Loucy (cell line): Measurements from ENCODE around the gene CHST11.

Experiments
- H2AFZ ChIP-seq: fragments of 200-600 bp; sonication (generic); 2 replicates; pipeline ENCODE4 v1.6.0; 2016; ENCODE audit warnings: antibody characterized with exemption, mild to moderate bottlenecking, low read length, moderate library complexity
- H3F3A ChIP-seq: fragments of 200-600 bp; 2 replicates; pipeline ENCODE4 v1.6.0; 2016; ENCODE audit warnings: antibody characterized with exemption, low read depth, mild to moderate bottlenecking
- H3K27me3 ChIP-seq: fragments of 200-600 bp; sonication (generic); 2 replicates; pipeline ENCODE4 v1.6.1; 2014; ENCODE audit warnings: low read length, mild to moderate bottlenecking; ENCODE audit not compliant: insufficient read depth, poor library complexity, severe bottlenecking
- H3K36me3 ChIP-seq: fragments of 200-600 bp; sonication (generic); 2 replicates; pipeline ENCODE4 v1.6.1; 2016; ENCODE audit warnings: low read length; ENCODE audit not compliant: insufficient read depth
- H3K4me1 ChIP-seq: fragments of 200-600 bp; sonication (generic); 2 replicates; pipeline ENCODE4 v1.5.1; 2014; ENCODE audit warnings: low read length, mild to moderate bottlenecking; ENCODE audit not compliant: insufficient read depth, poor library complexity, severe bottlenecking
- H3K4me2 ChIP-seq: fragments of 200-600 bp; sonication (generic); 2 replicates; pipeline ENCODE4 v1.6.0; 2014; ENCODE audit warnings: antibody characterized with exemption, low read length, low read depth, mild to moderate bottlenecking; ENCODE audit not compliant: poor library complexity, severe bottlenecking
- H3K4me3 ChIP-seq: fragments of 200-600 bp; sonication (generic); 2 replicates; pipeline ENCODE4 v1.5.1; 2014; ENCODE audit warnings: low read length, mild to moderate bottlenecking, mixed read lengths; ENCODE audit not compliant: poor library complexity, severe bottlenecking
- H3K79me2 ChIP-seq: fragments of 200-600 bp; sonication (generic); 2 replicates; pipeline ENCODE4 v1.6.1; 2014; ENCODE audit warnings: low read length; ENCODE audit not compliant: insufficient read depth
- H3K9ac ChIP-seq: fragments of 200-600 bp; sonication (generic); 2 replicates; pipeline ENCODE4 v1.6.0; 2014; ENCODE audit warnings: mild to moderate bottlenecking, low read depth, low read length, moderate library complexity; ENCODE audit not compliant: poor library complexity, severe bottlenecking
- H3K9me2 ChIP-seq: fragments of 200-600 bp; sonication (generic); replicated peaks from 2 replicates; pipeline ENCODE4 v1.6.1; 2016; ENCODE audit warnings: low read depth, low read length, mixed read lengths
- H3K9me3 ChIP-seq: fragments of 200-600 bp; sonication (generic); 2 replicates; pipeline ENCODE4 v1.6.1; 2014; ENCODE audit warnings: mild to moderate bottlenecking, antibody characterized with exemption, low read length, low read depth; ENCODE audit not compliant: insufficient read depth
- H4K20me1 ChIP-seq: fragments of 200-600 bp; sonication (generic); 2 replicates; pipeline ENCODE4 v1.6.0; 2014; ENCODE audit warnings: antibody characterized with exemption, low read length, mild to moderate bottlenecking; ENCODE audit not compliant: insufficient read depth, poor library complexity, severe bottlenecking
- CTCF ChIP-seq: fragments of 200-600 bp; sonication (generic); conservative IDR thresholded peaks from 2 replicates; pipeline ENCODE4 v1.5.1; 2014; ENCODE audit warnings: mild to moderate bottlenecking, antibody characterized with exemption, low read length
- EZH2phosphoT487 ChIP-seq: fragments of 200-600 bp; IDR thresholded peaks from 2 replicates; pipeline ENCODE4 v1.6.1; 2018; ENCODE audit warnings: antibody characterized with exemption, mild to moderate bottlenecking, moderate library complexity, borderline replicate concordance

Gene CHST11

GRCh38 chr12:104504146-104504545, 47.4 kb downstream of the CHST11 start:
- no peak overlapping the region for H3K4me3 ChIP-seq
- peaks cover 75% of the 10 kb centered on the region; the same call in 1 of the 2 replicates for H3K36me3 ChIP-seq
- TF ChIP-seq EZH2phosphoT487 (no peak), CTCF (no peak)
- H3K9me2 ChIP-seq, result no peaks in the 10 kb centered on the region
- peaks cover 99% of the 10 kb centered on the region for H4K20me1 ChIP-seq
- no peaks in the 10 kb centered on the region for H3K27me3 ChIP-seq
- H3K9me3 ChIP-seq, result no peaks in the 10 kb centered on the region
- H3F3A ChIP-seq, result no peaks in the 10 kb centered on the region; the same call in none of the 2 replicates
- H3K79me2 ChIP-seq, result peaks cover 100% of the 10 kb centered on the region
- peak overlapping the region; percentile 2 for H3K9ac ChIP-seq
- no peak overlapping the region for H2AFZ ChIP-seq
- H3K4me2 ChIP-seq, result no peak overlapping the region
- H3K4me1 ChIP-seq, result peaks cover 96% of the 10 kb centered on the region

- Histone ChIP-seq H3K79me2 (peaks cover 100% of the 10 kb centered on the region), H3K9me2 (no peaks in the 10 kb centered on the region), H4K20me1 (peaks cover 99% of the 10 kb centered on the region), H3F3A (peaks cover 10% of the 10 kb centered on the region), H3K4me2 (no peak overlapping the region), H2AFZ (no peak overlapping the region), H3K36me3 (peaks cover 78% of the 10 kb centered on the region; the same call in 1 of the 2 replicates), H3K27me3 (no peaks in the 10 kb centered on the region), H3K4me1 (peaks cover 96% of the 10 kb centered on the region), H3K4me3 (no peak overlapping the region), H3K9me3 (no peaks in the 10 kb centered on the region), H3K9ac (no peak overlapping the region)
- TF ChIP-seq EZH2phosphoT487, result no peak
- TF ChIP-seq CTCF, result no peak
These were observed 48.5 kb downstream of the CHST11 start for GRCh38 chr12:104505095-104505818.

GRCh38 chr12:104506676-104507401, 50.1 kb downstream of the CHST11 start:
- H3K36me3 ChIP-seq, result peaks cover 63% of the 10 kb centered on the region; the same call in 1 of the 2 replicates
- TF ChIP-seq EZH2phosphoT487 (no peak), CTCF (no peak)
- H3K4me1 ChIP-seq, result peaks cover 95% of the 10 kb centered on the region
- H3F3A ChIP-seq, result peaks cover 13% of the 10 kb centered on the region
- peaks cover 100% of the 10 kb centered on the region for H3K79me2 ChIP-seq
- H3K9me3 ChIP-seq, result no peaks in the 10 kb centered on the region
- H3K27me3 ChIP-seq, result no peaks in the 10 kb centered on the region
- no peak overlapping the region for H3K4me3 ChIP-seq
- H2AFZ ChIP-seq, result no peak overlapping the region
- H3K4me2 ChIP-seq, result peak overlapping the region; percentile 62
- no peak overlapping the region for H3K9ac ChIP-seq
- peaks cover 98% of the 10 kb centered on the region for H4K20me1 ChIP-seq
- no peaks in the 10 kb centered on the region for H3K9me2 ChIP-seq
